ENCODE measurements around the gene EIF2S3. TPM values are rescaled to one million over a fixed set of nuclear protein-coding genes. Genes with fewer than 3 reads are reported as not detected.

Gene EIF2S3
- polyA plus RNA-seq, 1 donor from 2014 or later, result 93.9 TPM

GRCh38 chrX:24020306-24020876 is 34.4 kb upstream of the EIF2S3 start:
- H2AFZ ChIP-seq (ENCODE audit: low read depth, low read length), result no peak overlapping the region
- H3K4me2 ChIP-seq (ENCODE audit: low read length), result no peak overlapping the region
- H3K9me2 ChIP-seq (ENCODE audit: insufficient read depth, low read length), result no peaks in the 10 kb centered on the region
- H3K4me3 ChIP-seq (ENCODE audit: low read length), result no peak overlapping the region
- TF ChIP-seq REST (IDR thresholded peaks at IDR 0.05; ENCODE audit: borderline replicate concordance), result no peak
- TF ChIP-seq CTCF (IDR thresholded peaks at IDR 0.05; ENCODE audit: poor library complexity, severe bottlenecking), result no peak
- TF ChIP-seq RAD21 (conservative IDR thresholded peaks at IDR 0.05), result no peak
- no peak for TF ChIP-seq MXI1 (conservative IDR thresholded peaks at IDR 0.05; ENCODE audit: poor library complexity, severe bottlenecking)
- TF ChIP-seq EP300 (conservative IDR thresholded peaks at IDR 0.05; ENCODE audit: poor library complexity, severe bottlenecking), result no peak
- no peak for TF ChIP-seq POLR2AphosphoS5 (IDR thresholded peaks at IDR 0.05)
- TF ChIP-seq TAF1 (IDR thresholded peaks at IDR 0.05; ENCODE audit: low read depth), result no peak
- TF ChIP-seq EZH2 (IDR thresholded peaks at IDR 0.05; ENCODE audit: borderline replicate concordance, insufficient read depth, low read length, poor library complexity, severe bottlenecking), result no peak
- no peak for TF ChIP-seq SMC3 (conservative IDR thresholded peaks at IDR 0.05; ENCODE audit: poor library complexity)
- no peak overlapping the region for H3K9ac ChIP-seq (ENCODE audit: low read length)
- no peaks in the 10 kb centered on the region for H3K27me3 ChIP-seq (ENCODE audit: insufficient read depth, low read depth, low read length)
- H3K36me3 ChIP-seq (ENCODE audit: insufficient read depth, low read length), result no peaks in the 10 kb centered on the region
- H4K20me1 ChIP-seq (ENCODE audit: insufficient read depth), result no peaks in the 10 kb centered on the region
- no peaks in the 10 kb centered on the region for H3F3A ChIP-seq (ENCODE audit: insufficient read depth, low read length, poor library complexity, severe bottlenecking)
- H3K9me3 ChIP-seq (ENCODE audit: low read length), result no peaks in the 10 kb centered on the region
- H3K79me2 ChIP-seq (replicated peaks; ENCODE audit: insufficient read depth, low read length), result peaks cover 13% of the 10 kb centered on the region
- no peak overlapping the region for H3K27ac ChIP-seq (ENCODE audit: low read length)

- Histone ChIP-seq H3K9ac (ENCODE audit: low read length) (peak overlapping the region; percentile 75), H3K79me2 (replicated peaks; ENCODE audit: insufficient read depth, low read length) (peaks cover 13% of the 10 kb centered on the region), H3K4me3 (ENCODE audit: low read length) (peak overlapping the region; percentile 78), H3K9me2 (ENCODE audit: insufficient read depth, low read length) (no peaks in the 10 kb centered on the region), H3K36me3 (ENCODE audit: insufficient read depth, low read length) (no peaks in the 10 kb centered on the region), H3F3A (ENCODE audit: insufficient read depth, low read length, poor library complexity, severe bottlenecking) (no peaks in the 10 kb centered on the region), H3K9me3 (ENCODE audit: low read length) (no peaks in the 10 kb centered on the region), H2AFZ (ENCODE audit: low read depth, low read length) (no peak overlapping the region), H3K27ac (ENCODE audit: low read length) (peak overlapping the region; percentile 74), H3K27me3 (ENCODE audit: insufficient read depth, low read depth, low read length) (no peaks in the 10 kb centered on the region), H4K20me1 (ENCODE audit: insufficient read depth) (no peaks in the 10 kb centered on the region), H3K4me2 (ENCODE audit: low read length) (peak overlapping the region; percentile 78)
- TF ChIP-seq SMC3 (conservative IDR thresholded peaks at IDR 0.05; ENCODE audit: poor library complexity), result no peak
- no peak for TF ChIP-seq MXI1 (conservative IDR thresholded peaks at IDR 0.05; ENCODE audit: poor library complexity, severe bottlenecking)
Observed at GRCh38 chrX:24023544-24023943, 31.2 kb upstream of the EIF2S3 start.
